Transverse colon (tissue), 4 donors: Measurements from ENCODE around the gene SLC22A23.

ENCODE experiments used
- CTCF ChIP-seq, 5 experiments: fragments of 200-600 bp in 3 of 5; fragments of 450-650 bp in 2 of 5; sonication (generic) in 3 of 5; IDR thresholded peaks; 1 replicate in 2 of 5; 2 replicates in 3 of 5; pipeline ENCODE4 v1.5.1; 2016 to 2017; ENCODE audit warnings: antibody characterized with exemption in 5 of 5, inconsistent platforms in 3 of 5, mild to moderate bottlenecking in 2 of 5, moderate library complexity in 1 of 5
- POLR2AphosphoS5 ChIP-seq, 3 donors: sonication (generic); formaldehyde crosslinking; IDR thresholded peaks; one replicate each; pipeline ENCODE4 v1.6.1; 2016; ENCODE audit warnings: antibody characterized with exemption in 3 of 3

- TF ChIP-seq CTCF (IDR thresholded peaks at IDR 0.05) (no peak), POLR2AphosphoS5 (IDR thresholded peaks at IDR 0.05) (no peak)
These were observed 70.4 kb downstream of the SLC22A23 start for GRCh38 chr6:3386374-3386857.
